GM18861 (cell line): ENCODE data around the gene NCOR2.
"Not testable (repeated sequence)": the region's sequence is repeated elsewhere in the genome, so short reads cannot be mapped to it uniquely, and the experiment has no call there.

Experiments used
- ATAC-seq: cut with Tn5 transposase; IDR thresholded peaks from one replicate; pipeline ENCODE4 v1.9.1; 2021; ENCODE audit not compliant: unreplicated experiment

The NCOR2 gene

GRCh38 chr12:124601706-124602105 is 34.3 kb upstream of the NCOR2 start:
- no peak for ATAC-seq

- ATAC-seq, result no peak
These were observed 31.9 kb upstream of the NCOR2 start for GRCh38 chr12:124599074-124599999.

DNA sequence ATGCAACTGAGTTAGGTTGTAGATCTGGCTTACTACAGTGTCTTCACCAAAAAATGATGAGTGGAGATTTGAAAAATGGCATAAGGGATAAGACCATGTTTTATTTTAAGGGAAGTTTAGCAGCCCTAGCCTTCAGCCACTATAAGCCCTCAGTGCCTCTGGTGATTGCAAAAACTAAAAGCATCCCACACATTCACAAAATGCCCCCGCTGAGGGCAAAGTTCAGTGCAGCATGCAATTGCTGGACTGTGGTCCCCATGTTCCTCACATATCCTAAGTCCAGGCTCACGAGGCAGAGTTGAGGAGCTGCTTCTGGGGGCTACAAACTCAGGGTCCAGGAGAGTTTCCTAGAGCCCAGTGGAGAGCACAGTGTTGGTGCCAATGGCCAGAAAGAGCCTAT is 29.6 kb upstream of the NCOR2 start:
- no peak for ATAC-seq

DNA sequence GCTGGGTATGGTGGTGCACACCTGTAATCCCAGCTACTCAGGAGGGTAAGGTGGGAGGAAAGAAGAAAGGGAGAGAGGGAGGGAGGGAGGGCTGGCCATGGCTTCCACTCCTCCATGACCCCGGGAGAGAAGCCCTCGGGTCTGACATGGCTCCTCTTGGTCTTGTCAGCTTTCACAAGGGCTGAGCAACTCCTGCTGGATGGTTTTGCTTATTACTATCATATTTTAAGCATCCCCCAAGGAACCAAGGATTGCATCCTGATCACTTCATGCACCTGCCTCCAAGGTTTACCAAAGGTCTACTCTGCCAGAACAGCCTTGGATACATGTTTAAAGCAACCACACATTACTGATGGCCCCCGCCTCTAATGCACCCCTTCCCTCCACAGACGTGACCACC is 28.0 kb upstream of the NCOR2 start:
- ATAC-seq, result no peak

- no peak for ATAC-seq
These were observed 27.4 kb upstream of the NCOR2 start for GRCh38 chr12:124594851-124595250.

- ATAC-seq, result no peak
These were observed 26.5 kb upstream of the NCOR2 start for GRCh38 chr12:124593851-124594401.

- no peak for ATAC-seq
These were observed 25.8 kb upstream of the NCOR2 start for GRCh38 chr12:124593176-124593575.

- ATAC-seq, result no peak
These were observed 25.2 kb upstream of the NCOR2 start for GRCh38 chr12:124592481-124593160.

GRCh38 chr12:124592050-124592449 is 24.6 kb upstream of the NCOR2 start:
- no peak for ATAC-seq

DNA sequence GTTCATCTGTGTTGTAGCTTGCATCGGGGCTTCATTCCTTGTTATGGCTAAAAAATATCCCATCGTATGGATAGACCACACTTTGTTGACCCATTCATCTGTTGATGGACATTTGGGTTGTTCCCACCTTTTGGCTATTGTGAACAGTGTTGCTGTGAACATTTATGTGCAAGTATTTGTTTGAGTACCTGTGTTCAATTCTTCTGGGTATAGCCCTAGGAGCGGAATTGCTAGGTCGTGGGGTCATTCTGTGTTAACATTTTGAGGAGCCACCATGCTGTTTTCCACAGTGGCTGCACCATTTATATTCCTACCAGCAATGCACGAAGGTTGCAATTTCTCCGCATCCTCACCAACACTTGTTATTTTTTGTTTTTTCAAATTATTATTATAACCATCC is 23.0 kb upstream of the NCOR2 start:
- ATAC-seq, result no peak

- ATAC-seq, result no peak
These were observed 21.4 kb upstream of the NCOR2 start for GRCh38 chr12:124588751-124589267.

DNA sequence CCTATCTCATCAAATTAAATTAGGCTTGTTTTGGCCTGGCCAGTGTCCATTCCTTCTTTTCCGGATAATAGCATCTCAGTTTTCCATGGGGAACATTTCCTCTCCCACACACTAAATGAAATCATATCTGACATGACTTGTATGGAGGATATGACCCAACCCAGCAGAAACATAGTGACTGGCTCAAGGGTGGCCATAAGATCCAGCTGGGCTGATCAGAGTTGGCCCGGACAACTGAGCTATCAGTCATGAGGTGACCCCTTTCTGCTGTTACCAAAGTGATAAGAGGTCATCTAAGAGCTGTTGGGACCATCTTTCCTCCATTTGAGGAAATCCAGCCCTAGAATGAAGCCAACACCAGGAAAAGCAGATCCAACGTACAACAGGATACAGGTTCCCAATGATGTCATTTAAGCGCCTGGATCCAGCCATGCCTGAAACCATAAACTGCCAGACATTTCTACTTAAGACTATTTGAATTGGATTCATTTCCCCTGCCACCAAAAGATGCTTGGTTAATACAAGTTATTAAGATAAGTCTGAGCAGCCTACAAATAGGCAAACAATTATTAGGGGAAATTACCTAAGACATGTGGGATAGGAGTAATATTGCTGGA is 20.7 kb upstream of the NCOR2 start:
- no peak for ATAC-seq

DNA sequence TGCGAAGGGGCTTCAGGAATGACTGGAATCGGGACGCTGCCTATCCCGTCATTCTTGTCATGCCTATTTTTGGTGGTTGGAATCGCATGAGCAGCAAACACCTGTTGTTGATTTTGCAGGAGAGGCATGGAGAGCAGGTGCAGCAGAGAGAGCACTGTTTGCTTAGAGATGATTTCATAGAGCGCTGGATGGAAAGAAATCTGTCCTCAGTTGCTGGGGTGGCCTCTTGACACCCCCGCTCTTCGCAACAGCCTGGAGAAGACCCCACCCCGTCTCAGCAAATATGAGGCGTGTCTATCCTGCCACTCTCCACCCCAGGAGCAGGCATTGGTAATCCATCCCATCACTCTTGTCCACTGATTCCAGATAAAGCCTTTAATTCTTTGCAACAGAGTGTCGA is 19.3 kb upstream of the NCOR2 start:
- no peak for ATAC-seq

- not testable (repeated sequence) for ATAC-seq
These were observed 17.1 kb upstream of the NCOR2 start for GRCh38 chr12:124584494-124584893.

DNA sequence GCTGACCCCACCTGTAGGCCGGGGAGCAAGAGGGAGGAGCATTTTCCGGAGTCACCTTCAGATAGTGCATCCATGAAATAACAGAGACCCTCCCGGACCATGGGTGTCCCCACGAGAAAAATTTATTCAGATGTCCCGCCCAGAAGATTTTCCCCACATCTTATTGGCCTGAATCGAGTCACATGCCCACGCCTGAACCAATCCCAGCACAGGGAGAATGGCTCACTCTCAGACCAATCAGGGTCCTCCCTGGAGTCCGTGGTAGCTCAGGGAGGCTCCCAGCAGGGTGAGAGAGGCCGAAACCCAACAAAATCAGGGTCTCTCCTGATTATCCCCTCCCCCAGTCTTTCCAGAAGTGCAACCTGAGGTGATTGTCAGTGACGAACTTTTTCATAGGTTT is 16.4 kb upstream of the NCOR2 start:
- ATAC-seq, result no peak

- ATAC-seq, result no peak
These were observed 14.7 kb upstream of the NCOR2 start for GRCh38 chr12:124582108-124582424.

DNA sequence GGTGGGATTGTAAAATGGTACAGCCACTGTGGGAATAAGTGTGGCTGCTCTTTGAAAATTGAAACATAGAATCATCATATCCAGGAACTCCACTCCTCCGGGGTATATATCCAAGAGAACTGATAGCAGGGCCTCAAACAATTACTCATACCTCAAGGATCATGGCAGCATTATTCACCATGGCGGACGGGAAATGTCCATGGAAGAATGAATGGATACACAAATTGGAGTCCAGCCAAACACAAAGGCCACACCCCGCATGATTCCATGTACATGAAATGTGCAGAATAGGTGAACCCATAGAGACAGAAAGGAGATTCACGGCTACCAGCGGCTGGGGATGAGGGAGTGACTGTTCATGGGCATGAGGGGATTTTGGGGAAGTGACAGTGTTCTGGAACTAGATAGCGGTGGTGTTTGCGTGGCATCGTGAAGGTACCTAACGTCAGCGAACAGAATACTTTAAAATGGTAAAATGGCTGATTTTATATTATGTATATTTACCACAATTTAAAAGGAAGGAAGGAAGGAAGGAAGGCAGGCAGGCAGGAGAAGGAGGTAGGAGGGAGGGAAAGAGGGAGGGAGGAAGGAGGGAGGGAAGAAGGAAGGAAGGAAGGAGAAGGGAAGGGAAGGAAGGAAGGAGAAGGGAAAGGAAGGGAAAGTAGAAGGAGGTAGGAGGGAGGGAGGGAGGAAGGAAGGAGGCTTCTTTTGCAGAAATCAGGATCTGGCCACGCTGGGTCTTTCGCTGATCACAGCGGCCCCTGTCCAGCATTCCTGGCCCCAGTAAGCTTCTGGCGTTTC is 14.1 kb upstream of the NCOR2 start:
- ATAC-seq, result no peak

DNA sequence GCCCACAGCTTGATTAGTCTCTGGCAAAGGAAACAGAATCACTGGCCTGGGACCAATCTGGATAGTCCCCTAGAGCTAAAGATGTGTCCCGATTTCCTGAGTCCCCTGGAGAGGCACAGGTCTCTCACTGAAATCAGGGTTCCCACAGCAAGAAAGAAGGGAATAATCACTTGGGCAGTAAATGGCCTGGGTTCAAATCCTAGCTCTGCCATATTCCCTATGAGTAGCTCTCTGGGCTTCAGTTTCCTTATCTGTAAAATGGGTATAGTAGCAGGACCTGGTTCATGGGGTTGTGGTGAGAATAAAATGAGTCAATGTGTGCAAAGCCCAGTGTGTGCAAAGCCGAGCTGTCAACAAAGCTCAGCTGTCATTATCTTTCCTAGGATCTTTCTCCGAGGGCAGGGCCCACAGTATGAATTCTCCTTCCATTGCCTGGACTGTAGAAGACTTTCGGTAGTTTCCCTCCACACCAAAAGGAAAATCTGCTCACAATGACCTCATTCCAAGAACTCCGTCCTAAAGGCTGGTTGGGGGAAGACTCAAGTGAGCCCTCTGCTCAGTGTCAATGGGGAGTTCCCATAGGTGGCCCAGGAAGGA is 12.6 kb upstream of the NCOR2 start:
- ATAC-seq, result no peak

- no peak for ATAC-seq
These were observed 11.4 kb upstream of the NCOR2 start for GRCh38 chr12:124578854-124579253.

DNA sequence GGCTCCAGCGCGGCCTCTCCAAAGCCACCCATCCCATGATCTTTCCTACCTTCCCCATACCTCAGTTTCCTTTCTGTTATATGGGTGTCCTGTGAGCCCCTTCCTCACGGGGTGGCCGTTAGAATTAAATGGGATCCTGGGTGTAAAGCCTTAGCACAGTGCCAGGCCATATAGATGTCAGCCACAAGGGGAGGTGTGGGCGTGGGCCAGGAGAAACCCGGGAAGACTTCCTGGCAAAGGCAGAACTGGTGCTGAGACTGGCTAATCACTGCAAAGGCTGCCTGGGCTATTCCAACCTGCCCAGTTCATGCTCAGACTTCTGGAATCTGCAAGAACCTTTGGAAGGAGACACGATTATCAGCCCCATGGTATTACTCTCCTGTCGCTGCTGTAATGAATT is 11.0 kb upstream of the NCOR2 start:
- ATAC-seq, result no peak
